Urothelium cell line (cell line): ENCODE results near the gene FAM168B.

Experiments
- DNase-seq: peaks from one replicate; pipeline ENCODE4 v3.0.0; 2011; ENCODE audit warnings: low spot score, mixed read lengths
- FAIRE-seq: peaks from 2 replicates; lab custom pipeline; 2011; peaks lifted over from hg19 to GRCh38; lab: Jason Lieb, UNC

FAM168B gene

DNA sequence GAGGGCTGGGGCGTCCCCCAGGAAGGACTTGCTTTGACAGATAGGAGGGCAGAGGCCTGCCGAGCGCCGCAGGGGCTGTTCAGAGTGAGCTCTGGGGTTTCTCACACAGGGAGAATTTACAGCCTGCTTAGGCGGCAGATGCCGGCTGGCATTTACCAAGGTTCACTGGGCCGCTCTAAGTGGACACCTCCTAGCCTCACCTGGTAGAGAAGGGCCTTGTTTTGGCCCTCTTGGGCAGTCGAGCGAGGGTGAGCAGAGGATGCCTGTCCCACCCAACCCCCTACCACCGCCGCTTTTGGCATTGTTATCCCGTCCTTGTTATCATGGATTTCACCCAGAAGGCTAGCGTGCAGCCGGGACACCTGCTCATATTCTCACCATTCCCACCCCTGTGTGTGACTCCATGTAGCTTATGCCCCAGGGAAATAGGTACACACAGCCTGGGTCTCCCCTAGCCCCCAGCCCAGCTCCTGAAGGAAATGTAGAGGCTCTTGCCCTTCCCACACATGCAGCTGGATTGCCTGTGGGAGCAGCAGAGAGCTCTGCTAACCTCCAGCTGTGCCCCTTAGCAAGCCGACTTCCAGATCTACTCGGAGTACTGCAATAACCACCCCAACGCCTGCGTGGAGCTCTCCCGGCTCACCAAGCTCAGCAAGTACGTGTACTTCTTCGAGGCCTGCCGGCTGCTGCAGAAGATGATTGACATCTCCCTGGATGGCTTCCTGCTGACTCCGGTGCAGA, 52.4 kb downstream of the FAM168B start:
- FAIRE-seq (no peak), DNase-seq (no peak)

GRCh38 chr2:131039908-131040660, 53.2 kb downstream of the FAM168B start:
- no peak for FAIRE-seq
- DNase-seq, result no peak

DNA sequence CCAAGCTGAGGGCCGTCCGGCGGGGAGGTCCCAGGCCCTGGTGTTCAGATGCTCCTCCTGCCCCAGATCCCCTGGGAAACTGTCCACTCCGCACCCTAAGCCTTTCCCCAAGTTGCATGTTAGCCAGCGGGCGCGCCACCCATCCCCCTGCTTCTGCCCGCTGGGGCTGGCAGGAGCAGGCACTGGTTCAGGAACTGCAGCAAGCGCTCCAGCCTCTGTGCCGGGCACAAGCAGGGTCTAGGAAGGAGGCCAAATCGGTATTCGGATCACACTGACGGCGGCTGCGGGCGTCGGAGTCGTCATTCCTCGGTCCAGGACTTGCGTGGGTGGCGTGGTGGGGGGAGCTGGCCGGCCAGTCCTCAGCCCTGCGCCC, 53.7 kb downstream of the FAM168B start:
- no peak for FAIRE-seq

DNA sequence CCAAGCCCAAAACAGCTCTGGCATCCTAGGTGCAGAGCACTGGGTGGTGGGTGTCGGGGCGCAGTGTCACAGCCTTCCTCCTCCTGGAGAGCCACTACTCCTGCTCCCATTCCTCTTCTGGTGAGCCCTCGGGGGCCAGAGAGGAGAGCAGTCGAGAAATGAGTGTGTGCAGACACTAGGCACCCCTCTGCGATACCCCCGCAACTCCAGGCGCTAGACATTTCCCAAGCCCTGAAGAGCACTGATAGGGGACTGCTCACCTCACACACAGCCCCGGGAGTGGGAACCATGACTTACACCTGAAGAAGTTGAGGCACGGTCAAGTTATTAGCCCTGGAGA, 54.2 kb downstream of the FAM168B start:
- FAIRE-seq, result no peak
- DNase-seq, result no peak

More for the DNA sequence above, 53.7 kb downstream of the FAM168B start:
- DNase-seq, result no peak

DNA sequence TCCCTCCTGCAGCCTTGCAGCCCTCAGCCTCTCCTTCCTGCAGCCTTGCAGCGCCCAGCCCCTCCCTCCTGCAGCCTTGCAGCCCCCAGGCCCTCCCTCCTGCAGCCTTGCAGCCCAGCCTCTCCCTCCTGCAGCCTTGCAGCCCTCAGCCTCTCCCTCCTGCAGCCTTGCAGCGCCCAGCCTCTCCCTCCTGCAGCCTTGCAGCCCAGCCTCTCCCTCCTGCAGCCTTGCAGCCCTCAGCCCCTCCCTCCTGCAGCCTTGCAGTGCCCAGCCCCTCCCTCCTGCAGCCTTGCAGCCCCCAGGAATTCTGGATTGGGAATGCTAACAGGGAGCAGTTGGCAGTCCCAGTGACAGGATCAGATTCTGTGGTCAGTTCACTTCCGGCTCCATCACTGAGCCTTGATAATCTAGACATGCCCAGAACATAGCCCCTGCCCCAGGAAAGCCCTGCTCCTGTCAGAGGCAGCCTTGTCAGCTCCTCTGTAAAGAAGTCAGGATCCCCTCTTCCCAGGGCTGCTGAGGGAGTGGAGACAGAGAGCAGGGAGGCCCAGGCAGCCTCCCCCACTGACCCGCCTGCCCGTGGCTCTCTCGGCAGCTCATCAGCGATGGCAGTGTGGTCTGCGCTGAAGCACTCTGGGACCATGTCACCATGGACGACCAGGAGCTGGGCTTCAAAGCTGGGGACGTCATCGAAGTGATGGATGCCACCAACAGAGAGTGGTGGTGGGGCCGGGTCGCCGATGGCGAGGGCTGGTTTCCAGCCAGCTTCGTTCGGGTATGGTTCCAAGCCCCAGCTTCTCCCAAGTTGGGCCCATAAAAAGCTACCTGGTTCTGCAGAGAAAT, 54.8 kb downstream of the FAM168B start:
- FAIRE-seq (no peak), DNase-seq (no peak)

DNA sequence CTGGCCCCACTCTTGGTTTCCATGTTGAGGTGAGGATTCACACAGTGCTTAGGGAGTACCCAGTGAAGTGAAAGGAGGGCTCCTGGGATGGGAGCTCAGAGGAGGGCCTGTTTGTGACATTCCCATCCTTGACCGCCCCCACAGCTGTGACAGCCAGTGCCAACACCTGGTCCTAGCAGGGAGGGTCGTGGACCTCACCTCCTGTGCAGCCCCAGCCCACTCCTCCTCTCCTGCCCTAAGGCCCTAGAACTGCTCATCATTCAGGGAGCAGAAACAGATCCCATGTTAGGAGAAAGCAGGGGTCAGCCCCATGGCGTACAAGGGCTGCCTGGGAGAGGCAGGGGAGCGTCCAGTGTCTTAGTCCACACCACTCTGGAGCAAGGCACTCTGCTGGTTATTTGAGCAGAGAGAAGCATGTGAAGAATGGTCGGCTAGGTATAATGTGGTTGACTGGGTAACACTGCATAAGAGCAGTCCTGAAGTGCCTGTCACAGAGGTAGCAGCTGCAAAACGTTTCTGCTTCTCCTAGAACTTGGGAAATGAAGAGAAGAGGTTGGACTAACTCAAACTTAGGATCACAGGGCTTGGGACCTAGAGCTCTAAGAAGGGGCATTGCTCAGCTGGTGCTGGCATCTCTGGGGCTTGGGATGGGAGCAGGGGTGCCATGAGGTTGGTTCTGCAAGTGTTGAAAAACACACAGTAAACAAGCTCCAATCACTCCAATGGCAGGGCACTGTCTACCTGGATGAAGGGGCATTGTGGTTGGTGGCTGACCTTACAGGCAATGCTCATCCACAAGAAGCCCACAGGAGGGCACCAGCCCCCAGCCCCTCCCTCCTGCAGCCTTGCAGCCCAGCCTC, 55.6 kb downstream of the FAM168B start:
- DNase-seq (no peak), FAIRE-seq (no peak)

DNA sequence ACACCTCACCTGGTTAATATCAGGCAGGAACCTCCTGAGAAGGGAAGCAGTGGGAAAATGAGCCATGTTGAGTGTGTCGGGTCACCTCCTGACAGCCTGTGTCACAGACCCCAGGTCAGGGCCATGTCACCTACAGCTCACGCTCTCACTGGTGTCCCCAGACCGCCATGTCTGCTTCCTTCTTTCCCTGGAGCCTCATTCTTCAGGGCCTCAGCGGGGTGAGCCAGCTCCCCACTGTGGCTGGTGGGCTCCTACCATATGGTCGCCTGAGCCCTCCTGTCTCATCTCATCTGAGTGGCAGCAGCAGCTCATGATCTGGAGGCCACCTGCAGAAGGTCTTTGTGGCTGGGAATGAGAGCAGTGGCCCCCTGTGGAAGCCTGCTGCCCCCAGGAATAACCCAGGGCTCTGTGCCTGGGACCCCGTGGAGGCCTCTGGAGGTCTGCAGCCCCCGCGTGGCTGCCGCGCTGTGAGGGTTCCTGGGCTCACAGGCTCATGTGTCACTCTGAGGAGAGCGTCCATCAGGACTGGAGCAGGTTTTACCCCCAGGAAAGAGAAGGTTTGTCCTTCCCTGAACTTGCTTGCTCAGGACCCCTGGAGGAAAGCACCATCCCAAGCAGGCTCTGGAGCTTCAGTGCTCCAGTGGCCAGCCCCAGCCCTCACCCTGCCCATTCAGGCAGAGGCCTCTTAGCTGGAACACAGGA, 56.4 kb downstream of the FAM168B start:
- no peak for DNase-seq
- no peak for FAIRE-seq

DNA sequence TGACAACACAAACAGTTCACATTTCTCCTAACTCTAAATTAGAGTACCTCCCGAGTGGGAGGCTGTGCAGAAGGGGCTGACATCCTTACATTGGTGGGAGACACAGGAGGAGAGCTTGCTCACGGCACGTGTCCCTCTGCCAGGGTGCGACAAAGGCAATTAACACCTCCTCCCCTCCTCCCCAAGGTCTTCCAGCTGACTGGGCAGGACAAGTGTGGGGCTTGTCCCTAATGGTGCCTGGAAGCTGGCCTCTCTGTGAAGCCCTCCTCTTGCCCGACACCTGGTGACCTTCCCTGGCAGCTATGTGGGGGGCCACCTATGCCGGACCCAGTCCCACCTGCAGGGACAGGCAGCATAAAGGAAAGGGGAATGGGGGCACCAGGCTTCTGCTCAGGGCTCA, 57.0 kb downstream of the FAM168B start:
- DNase-seq (no peak), FAIRE-seq (no peak)

- FAIRE-seq (no peak), DNase-seq (no peak)
Observed at GRCh38 chr2:131035826-131036231, 57.4 kb downstream of the FAM168B start.

DNA sequence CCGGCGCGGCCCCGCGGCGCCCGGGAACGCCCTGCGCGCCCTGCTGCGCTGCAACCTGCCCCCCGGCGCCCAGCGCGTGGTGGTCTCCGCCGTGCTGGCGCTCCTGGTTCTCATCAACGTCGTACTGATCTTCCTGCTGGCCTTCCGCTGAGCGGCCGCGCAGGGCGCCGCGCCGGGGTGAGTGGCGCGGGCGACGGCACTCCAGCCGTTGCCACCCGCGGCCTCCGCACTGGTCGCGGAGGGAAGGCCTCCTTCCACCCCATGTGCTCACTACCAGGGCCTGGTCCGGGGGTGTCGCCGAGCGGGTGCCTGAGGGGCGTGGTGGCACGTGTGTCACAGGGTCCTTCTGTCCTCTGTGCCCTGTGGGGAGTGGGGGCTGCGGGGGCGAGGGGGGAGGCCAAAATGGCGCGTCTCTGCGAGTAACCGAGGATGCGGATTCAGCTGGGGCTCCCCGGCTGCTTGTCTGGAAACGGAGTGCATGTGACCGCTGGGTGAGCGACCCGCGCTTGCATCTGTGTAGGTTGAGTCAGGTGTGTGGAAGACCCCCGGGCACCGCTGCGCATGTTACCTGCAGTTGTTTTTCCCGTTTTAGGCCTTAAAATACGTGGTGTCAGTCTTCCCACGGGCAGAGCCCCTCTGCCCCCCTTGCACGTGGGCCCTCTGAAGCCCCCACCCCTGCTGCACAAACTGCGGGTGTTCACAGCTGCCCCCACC, 58.0 kb downstream of the FAM168B start:
- DNase-seq (no peak), FAIRE-seq (no peak)

DNA sequence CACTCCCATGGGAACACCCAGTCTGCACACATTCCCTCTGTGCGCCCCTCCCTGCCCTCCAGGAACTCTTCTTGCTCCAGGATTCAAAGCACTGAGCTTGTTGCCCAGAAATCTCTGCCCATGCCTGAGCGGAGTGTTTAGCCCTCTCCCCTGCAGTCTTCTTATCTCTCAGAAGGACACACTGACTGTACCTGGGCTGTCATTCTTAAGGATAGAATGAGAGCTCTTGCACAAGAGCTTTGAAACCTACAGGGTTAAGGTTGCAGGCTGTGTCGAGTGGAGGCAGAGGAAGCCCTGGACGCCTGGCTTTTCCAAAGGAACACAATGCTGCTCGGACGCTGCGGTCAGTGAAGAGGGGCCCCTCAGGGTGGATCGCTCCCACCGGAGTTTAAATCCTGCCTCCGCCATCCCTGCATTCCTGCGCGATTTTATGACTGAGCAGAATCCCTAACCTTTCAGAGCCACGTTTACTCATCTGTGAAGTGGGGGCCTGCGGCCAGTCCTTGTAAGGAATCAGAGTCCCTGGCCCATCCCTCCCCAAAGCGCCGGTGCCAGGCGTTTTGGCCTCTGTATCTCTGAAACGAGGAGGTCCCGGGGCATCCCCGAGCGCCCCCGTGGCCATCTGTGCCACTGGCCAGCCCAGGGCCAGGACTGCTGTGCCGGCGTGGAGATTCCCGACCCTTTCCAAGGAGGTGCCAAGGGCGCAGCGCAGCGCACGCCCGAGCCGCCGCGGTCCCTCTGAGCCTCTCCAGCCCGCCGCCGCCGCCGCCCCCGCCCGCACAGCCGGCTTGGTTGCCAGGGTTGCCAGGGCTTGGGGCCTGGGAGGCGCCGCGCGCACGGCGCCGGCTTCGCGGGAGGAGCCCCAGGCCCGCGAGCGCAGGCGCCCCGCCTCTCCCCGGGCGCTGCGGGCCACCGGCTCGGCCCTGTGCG, 58.9 kb downstream of the FAM168B start:
- FAIRE-seq (no peak), DNase-seq (no peak)

DNA sequence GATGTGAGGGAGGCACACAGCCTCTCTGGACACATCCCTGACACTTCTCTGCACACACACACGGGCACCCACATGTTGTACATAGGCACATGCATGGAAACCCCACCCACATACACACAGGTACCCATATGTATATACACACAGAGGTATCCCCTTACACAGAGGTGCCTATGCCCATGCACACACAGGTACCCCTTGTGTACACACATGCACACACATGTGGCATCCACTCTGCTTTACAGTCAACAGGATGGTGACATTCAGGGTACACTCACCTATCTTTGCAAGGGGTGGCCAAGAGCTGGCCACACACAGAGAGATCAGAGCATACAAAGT, 59.5 kb downstream of the FAM168B start:
- DNase-seq (no peak), FAIRE-seq (no peak)

GRCh38 chr2:131032393-131032836, 60.8 kb downstream of the FAM168B start:
- FAIRE-seq, result no peak
- DNase-seq, result no peak

DNA sequence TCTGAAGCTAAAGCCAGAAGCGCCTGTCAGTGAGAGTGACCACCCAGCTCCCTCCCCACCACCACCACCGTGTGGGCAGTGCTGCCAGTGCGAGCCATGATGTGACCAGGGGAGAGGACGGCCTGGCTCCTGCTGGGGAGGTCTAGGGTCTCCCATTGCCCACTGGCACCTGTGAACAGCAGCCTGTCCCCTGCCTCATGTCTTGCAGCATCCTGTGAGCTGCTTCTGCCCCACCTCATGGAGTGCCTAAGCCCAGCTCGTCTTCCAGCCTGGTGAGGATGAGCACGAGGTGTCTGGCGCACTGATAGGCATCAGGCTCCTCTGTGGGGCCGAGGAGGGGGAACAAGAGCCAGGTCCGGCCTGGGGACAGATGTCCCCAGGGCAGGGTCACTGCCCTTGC, 61.4 kb downstream of the FAM168B start:
- no peak for FAIRE-seq
- DNase-seq, result no peak

- FAIRE-seq (no peak), DNase-seq (no peak)
Observed at GRCh38 chr2:131031431-131031841, 61.8 kb downstream of the FAM168B start.

- no peak for FAIRE-seq
- no peak for DNase-seq
Observed at GRCh38 chr2:131030478-131030971, 62.7 kb downstream of the FAM168B start.

DNA sequence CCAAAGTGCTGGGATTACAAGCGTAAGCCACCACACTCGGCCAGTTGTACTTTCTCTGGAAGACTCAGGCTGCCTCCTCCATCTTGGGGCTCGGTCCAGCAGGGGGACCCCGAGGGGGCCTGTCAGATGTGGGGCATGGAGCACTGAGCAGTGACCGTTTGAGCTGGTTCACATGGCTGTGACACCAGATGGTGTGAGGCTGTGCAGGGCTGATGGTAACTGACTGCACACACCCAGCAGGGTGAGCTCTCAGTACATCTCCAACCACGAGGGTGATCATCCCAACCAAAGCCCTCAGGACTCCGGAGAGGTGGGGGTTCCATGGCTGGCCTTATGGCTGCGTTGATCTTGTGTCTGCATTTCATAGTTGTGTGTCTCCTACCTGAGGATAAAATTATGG, 63.4 kb downstream of the FAM168B start:
- DNase-seq (no peak), FAIRE-seq (no peak)
